Tibial nerve (tissue), 4 donors: ENCODE results near the gene ZNF644.
"Not testable (repeated sequence)": the region's sequence is repeated elsewhere in the genome, so short reads cannot be mapped to it uniquely, and the experiment has no call there.

Experiments
- EP300 ChIP-seq, 2 donors: sonication (generic); formaldehyde crosslinking; IDR thresholded peaks; one replicate each; pipeline ENCODE4 v1.6.1; 2017; ENCODE audit warnings: antibody characterized with exemption in 2 of 2, mild to moderate bottlenecking in 1 of 2
- TF ChIP-seq, protein P1 (sequence below), 5 experiments: fragments of 200-600 bp in 3 of 5; fragments of 450-650 bp in 2 of 5; sonication (generic) in 3 of 5; IDR thresholded peaks; one replicate each; pipeline ENCODE4 v1.5.1; 2016 to 2019; ENCODE audit warnings: antibody characterized with exemption in 5 of 5, mild to moderate bottlenecking in 3 of 5, moderate library complexity in 2 of 5

DNA sequence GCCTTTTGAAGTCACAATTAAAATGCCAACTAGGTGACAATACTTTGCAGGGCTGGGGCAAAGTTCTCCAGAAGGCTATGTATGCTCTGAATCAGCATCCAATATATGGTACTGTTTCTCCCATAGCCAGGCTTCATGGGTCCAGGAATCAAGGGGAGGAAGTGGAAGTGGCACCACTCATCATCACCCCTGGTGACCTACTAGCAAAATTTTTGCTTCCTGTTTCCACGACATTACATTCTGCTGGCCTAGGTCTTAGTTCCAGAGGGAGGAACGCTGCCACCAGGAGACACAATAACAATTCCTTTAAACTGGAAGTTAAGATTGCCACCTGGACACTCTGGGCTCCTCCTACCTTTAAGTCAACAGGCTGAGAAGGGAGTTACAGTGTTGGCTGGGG is 22.9 kb upstream of the ZNF644 start:
- not testable (repeated sequence) for TF ChIP-seq EP300 (IDR thresholded peaks at IDR 0.05)
- TF ChIP-seq, protein P1, sequence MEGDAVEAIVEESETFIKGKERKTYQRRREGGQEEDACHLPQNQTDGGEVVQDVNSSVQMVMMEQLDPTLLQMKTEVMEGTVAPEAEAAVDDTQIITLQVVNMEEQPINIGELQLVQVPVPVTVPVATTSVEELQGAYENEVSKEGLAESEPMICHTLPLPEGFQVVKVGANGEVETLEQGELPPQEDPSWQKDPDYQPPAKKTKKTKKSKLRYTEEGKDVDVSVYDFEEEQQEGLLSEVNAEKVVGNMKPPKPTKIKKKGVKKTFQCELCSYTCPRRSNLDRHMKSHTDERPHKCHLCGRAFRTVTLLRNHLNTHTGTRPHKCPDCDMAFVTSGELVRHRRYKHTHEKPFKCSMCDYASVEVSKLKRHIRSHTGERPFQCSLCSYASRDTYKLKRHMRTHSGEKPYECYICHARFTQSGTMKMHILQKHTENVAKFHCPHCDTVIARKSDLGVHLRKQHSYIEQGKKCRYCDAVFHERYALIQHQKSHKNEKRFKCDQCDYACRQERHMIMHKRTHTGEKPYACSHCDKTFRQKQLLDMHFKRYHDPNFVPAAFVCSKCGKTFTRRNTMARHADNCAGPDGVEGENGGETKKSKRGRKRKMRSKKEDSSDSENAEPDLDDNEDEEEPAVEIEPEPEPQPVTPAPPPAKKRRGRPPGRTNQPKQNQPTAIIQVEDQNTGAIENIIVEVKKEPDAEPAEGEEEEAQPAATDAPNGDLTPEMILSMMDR (IDR thresholded peaks at IDR 0.05): not testable (repeated sequence)
